Measurements from ENCODE around the gene JARID2.

The JARID2 gene

DNA sequence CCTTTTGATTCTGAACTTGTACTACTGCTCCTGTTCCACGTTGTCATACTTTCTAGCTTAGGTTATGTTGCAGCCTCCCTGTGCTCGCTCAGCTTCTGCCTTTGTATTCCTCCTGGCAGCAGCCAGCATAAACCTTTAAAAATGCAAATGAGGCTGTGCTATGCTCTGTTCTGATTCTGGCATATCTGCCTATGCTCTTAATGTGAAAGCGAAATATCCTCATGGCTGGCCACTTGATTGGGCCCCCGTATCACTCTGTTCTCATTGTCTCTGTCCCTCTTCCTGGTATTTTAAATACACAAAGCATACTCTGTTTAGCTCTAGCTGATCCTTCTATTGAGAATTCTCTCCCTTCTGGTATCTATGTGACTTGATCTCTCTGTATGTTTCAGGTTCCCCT is 139.0 kb downstream of the JARID2 start:
- ChIA-PET CTCF (interaction anchor here (0.6 kb wide), 1 partner anchor 61 kb away, joined by 3 read pairs; no protein-coding TSS in a partner anchor), POLR2A (ENCODE audit: low non-redundant PET) (no interaction called here)
- H3K27ac ChIP-seq, result peak overlapping the region; percentile 38; the same call in 1 of the 2 replicates
- no peak for DNase-seq (ENCODE audit: low spot score)
- TF ChIP-seq, protein P1, sequence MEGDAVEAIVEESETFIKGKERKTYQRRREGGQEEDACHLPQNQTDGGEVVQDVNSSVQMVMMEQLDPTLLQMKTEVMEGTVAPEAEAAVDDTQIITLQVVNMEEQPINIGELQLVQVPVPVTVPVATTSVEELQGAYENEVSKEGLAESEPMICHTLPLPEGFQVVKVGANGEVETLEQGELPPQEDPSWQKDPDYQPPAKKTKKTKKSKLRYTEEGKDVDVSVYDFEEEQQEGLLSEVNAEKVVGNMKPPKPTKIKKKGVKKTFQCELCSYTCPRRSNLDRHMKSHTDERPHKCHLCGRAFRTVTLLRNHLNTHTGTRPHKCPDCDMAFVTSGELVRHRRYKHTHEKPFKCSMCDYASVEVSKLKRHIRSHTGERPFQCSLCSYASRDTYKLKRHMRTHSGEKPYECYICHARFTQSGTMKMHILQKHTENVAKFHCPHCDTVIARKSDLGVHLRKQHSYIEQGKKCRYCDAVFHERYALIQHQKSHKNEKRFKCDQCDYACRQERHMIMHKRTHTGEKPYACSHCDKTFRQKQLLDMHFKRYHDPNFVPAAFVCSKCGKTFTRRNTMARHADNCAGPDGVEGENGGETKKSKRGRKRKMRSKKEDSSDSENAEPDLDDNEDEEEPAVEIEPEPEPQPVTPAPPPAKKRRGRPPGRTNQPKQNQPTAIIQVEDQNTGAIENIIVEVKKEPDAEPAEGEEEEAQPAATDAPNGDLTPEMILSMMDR (conservative IDR thresholded peaks at IDR 0.05; ENCODE audit: low read depth), result no peak

DNA sequence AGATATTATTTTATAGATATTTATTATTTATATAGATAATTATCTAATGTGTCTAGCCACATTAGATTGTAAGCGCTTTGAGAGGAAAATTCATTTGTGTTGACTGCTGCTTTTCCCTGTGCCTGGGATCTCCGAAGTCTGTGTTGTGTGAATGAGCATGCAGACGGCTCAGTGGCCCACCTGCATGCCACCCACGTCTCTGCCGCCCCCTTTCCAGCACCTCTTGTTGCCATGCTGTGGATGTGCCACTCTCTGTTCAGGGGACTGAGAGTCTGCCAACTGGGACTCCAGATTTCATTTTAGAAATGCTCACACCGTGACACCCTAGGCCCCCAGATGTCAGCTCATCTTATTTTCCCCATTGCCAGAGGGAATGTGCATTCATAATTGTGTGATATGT is 139.7 kb downstream of the JARID2 start:
- TF ChIP-seq, protein P1 (conservative IDR thresholded peaks at IDR 0.05; ENCODE audit: low read depth), result no peak
- CTCF ChIA-PET, result no interaction called here
- no peak overlapping the region for H3K27ac ChIP-seq
- POLR2A ChIA-PET (ENCODE audit: low non-redundant PET), result no interaction called here
- no peak for DNase-seq (ENCODE audit: low spot score)

DNA sequence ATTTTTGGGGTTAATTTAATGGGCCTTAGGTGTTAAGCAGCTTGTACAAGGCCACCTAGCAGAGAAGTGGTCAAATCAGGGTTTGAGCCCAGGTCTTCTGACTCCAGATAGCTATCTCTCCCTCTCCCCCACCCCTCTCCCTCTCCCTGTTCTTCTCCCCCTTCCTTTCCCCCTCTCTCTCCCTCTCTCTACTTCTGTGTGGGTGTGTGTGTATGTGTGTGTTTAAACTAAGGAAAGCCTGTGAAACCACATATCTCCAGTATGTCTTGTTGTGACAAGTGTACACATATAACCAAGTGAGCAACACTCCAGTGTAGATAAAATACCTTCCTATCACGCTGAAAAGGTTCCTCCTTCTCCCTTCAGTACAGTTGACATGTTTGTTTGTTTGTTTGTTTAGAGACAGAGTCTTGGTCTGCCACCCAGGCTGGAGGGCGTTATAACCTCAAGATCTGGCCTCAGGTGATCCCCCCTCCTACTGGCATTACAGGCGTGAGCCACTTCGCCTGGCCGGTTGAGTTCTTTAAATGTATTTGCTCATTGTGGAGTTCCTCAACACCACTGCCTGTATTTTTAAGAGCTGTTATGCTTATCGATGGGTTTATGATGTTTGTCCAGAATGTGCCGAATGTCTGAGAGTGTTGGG is 140.4 kb downstream of the JARID2 start:
- CTCF ChIA-PET, result no interaction called here
- no peak for DNase-seq (ENCODE audit: low spot score)
- TF ChIP-seq, protein P1 (conservative IDR thresholded peaks at IDR 0.05; ENCODE audit: low read depth), result no peak
- no peak overlapping the region for H3K27ac ChIP-seq
- POLR2A ChIA-PET (ENCODE audit: low non-redundant PET), result no interaction called here

DNA sequence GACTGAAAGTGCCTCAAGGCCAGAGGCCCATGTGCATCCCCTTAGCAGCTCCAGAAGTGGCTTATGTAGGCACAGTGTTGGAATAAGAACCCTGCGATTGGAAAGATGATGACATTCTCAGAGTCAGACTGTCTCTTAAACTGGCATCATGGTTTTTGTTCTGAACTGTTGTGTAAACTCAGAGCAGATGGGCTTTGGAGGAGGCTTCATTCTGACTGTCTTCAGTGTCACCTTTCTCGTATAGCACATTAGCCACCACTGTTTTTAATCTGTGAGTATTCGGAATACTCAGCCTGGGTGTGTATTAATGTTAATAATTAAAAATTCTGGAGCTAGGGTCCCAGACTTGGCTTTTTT is 140.9 kb downstream of the JARID2 start:
- TF ChIP-seq, protein P1 (conservative IDR thresholded peaks at IDR 0.05; ENCODE audit: low read depth), result no peak
- ChIA-PET CTCF (no interaction called here), POLR2A (ENCODE audit: low non-redundant PET) (no interaction called here)
- no peak overlapping the region for H3K27ac ChIP-seq
- no peak for DNase-seq (ENCODE audit: low spot score)

DNA sequence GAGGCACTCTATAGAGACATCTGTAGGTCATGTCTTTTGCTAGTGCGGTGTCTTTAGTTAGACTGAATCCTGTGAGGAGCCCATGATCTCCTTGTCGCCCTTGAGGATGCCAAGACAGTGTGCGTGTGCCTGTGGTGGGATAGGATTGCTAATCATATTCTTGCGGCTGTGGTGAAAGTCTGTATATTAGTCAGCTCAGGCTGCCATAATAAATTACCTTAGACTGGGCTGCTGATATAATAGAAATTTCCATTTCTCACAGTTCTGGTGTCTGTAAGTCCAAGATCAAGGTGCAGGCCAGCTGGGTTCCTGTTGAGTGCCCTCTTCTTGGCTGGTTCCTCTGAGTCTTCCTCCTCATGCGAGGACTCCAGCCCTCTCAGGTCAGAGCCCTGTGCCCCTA is 141.2 kb downstream of the JARID2 start:
- no peak overlapping the region for H3K27ac ChIP-seq
- DNase-seq (ENCODE audit: low spot score), result no peak
- CTCF ChIA-PET, result no interaction called here
- TF ChIP-seq, protein P1 (conservative IDR thresholded peaks at IDR 0.05; ENCODE audit: low read depth), result no peak
- POLR2A ChIA-PET (ENCODE audit: low non-redundant PET), result no interaction called here

DNA sequence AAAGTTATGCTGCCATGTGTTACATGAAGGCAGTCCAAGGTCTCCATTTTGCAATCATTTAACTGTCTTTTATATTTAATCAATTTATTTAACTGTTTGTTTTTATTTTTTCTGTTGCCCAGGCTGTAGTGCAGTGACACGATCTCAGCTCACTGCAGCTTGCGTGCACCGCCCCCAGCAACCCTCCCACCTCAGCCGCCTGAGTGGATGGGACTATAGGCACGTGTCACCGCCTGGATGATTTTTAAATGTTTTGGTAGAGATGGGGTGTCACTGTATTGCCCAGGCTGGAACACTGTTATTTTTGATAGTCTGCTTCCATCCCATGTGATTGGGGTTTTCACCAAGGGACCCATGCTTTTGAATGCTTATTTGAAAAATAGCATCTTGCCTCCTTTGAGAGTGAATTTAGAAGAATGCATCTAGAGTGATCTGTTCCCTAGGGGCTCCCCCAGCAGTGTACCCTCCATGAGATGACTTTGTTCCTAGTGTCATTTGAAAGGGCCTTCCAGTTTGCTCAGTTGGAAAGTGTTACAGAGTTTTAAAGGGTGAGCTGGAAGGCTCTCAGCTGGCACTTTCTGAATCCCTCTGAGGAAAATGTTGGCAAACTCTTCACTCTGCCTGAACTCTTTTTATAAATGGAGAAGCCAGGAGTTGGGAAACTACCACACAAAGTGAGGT is 143.4 kb downstream of the JARID2 start:
- ChIA-PET CTCF (interaction anchor here (0.6 kb wide), 1 partner anchor 10 kb away, joined by 3 read pairs; no protein-coding TSS in a partner anchor), POLR2A (ENCODE audit: low non-redundant PET) (no interaction called here)
- TF ChIP-seq, protein P1 (conservative IDR thresholded peaks at IDR 0.05; ENCODE audit: low read depth), result no peak
- H3K27ac ChIP-seq, result no peak overlapping the region
- DNase-seq (ENCODE audit: low spot score), result no peak

All from RWPE1 (cell line).